Bronchial epithelial cell (primary cell): ENCODE measurements around the gene LRMDA. TPM values are rescaled to one million over a fixed set of nuclear protein-coding genes. Genes with fewer than 3 reads are reported as not detected.
"Not testable (repeated sequence)": the region's sequence is repeated elsewhere in the genome, so short reads cannot be mapped to it uniquely, and the experiment has no call there.

Experiments
- DNase-seq: peaks from one replicate; pipeline ENCODE4 v3.0.0-alpha.2; 2010; ENCODE audit warnings: low read depth
- FAIRE-seq: peaks from 2 replicates; lab custom pipeline; 2011; peaks lifted over from hg19 to GRCh38; lab: Jason Lieb, UNC
- H3K27me3 ChIP-seq: 2 replicates; pipeline ENCODE4 v1.5.1; 2011; ENCODE audit warnings: low read length; ENCODE audit not compliant: control insufficient read depth, insufficient read depth
- H3K36me3 ChIP-seq: 2 replicates; pipeline ENCODE4 v1.5.1; 2011; ENCODE audit warnings: low read length; ENCODE audit not compliant: control insufficient read depth, insufficient read depth
- H3K4me3 ChIP-seq: 2 replicates; pipeline ENCODE4 v1.5.1; 2011; ENCODE audit warnings: mild to moderate bottlenecking, low read depth, low read length, control low read depth
- total RNA-seq: library from RNA; depleted of rRNA; stranded (reverse); fragments of >200 nt; gene quantifications from 2 replicates; pipeline ENCODE4 v1.2.1, GENCODE V29; 2014
- TF ChIP-seq, protein P1 (sequence below): IDR thresholded peaks from 2 replicates; pipeline ENCODE4 v1.5.1; 2011; ENCODE audit warnings: mild to moderate bottlenecking, moderate library complexity, low read length, control low read depth, inconsistent platforms; ENCODE audit not compliant: insufficient read depth, severe bottlenecking

LRMDA gene
- total RNA-seq, 1 donor from 2014 or later = 1.6 TPM

DNA sequence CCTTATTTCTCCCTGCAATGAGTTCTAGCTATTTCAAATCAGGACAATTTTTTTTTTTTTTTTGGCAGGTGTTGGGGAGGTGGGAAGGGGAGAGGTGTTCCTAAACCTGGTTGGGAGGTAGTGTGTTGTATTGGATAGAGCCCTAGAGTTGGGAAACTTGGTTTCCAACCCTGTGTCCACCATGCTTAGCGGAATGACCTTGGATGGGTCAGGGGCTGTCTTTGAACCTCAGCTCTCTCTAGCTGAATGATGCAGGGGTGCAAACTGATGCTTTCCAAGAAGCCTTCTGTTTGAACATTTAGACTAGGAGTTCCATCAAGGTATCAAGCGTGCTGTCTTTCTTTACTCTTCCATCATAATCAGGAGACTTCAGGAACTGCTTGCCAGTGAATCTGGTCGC is 332.2 kb downstream of the LRMDA start:
- DNase-seq = no peak

DNA sequence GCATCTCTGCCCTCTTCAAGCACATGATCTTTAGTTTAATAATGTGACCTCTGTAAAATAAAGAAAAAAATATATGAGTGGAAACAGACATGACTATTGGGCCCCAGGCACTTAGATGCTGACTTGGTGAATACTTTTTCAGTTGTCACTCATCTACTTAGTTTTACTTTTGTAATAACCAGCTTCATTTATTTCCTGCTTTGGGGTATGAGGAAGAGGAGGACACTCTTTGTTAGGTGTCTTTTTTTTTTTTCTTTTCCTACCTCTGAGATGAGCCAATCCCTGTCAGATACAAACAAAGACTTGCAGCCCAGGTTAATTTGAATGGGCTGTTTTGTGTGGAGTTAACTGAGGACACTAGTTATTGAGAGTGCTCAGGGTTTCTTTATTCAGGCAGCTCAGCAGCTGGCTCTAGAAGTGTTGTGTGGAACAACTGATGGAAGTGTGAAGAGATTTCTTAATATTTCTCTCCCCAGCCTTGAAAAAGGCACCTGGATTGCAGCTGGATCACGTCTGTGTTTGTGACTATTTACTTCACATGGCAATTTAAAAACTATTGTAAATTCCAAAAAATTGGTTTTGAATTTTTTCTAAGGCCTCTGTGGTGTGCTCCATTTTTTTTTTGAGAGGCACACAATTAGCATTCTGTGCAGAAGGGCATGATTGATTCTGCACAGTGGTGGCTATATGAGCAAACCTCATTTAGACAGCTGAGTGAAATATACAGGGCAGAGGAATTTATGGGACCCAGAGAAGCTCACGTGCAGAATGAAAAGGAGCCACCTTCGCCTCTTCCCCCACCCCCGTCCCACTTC is 333.8 kb downstream of the LRMDA start:
- Histone ChIP-seq H3K4me3 (no peak overlapping the region), H3K36me3 (no peaks in the 10 kb centered on the region), H3K27me3 (no peaks in the 10 kb centered on the region)
- no peak for FAIRE-seq
- DNase-seq = peak; percentile 31
- TF ChIP-seq, protein P1, sequence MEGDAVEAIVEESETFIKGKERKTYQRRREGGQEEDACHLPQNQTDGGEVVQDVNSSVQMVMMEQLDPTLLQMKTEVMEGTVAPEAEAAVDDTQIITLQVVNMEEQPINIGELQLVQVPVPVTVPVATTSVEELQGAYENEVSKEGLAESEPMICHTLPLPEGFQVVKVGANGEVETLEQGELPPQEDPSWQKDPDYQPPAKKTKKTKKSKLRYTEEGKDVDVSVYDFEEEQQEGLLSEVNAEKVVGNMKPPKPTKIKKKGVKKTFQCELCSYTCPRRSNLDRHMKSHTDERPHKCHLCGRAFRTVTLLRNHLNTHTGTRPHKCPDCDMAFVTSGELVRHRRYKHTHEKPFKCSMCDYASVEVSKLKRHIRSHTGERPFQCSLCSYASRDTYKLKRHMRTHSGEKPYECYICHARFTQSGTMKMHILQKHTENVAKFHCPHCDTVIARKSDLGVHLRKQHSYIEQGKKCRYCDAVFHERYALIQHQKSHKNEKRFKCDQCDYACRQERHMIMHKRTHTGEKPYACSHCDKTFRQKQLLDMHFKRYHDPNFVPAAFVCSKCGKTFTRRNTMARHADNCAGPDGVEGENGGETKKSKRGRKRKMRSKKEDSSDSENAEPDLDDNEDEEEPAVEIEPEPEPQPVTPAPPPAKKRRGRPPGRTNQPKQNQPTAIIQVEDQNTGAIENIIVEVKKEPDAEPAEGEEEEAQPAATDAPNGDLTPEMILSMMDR = no peak

More for the DNA sequence above, 332.2 kb downstream of the LRMDA start:
- FAIRE-seq = no peak
- Histone ChIP-seq H3K36me3 (no peaks in the 10 kb centered on the region), H3K4me3 (no peak overlapping the region), H3K27me3 (no peaks in the 10 kb centered on the region)
- TF ChIP-seq, protein P1 = no peak

GRCh38 chr10:75765789-75766096 is 334.3 kb downstream of the LRMDA start:
- no peak for FAIRE-seq
- DNase-seq = no peak
- TF ChIP-seq, protein P1 = no peak
- no peaks in the 10 kb centered on the region for H3K27me3 ChIP-seq
- H3K36me3 ChIP-seq = no peaks in the 10 kb centered on the region
- H3K4me3 ChIP-seq = no peak overlapping the region

GRCh38 chr10:75766106-75766505 is 334.7 kb downstream of the LRMDA start:
- no peaks in the 10 kb centered on the region for H3K36me3 ChIP-seq
- TF ChIP-seq, protein P1 = no peak
- no peak for FAIRE-seq
- H3K27me3 ChIP-seq = no peaks in the 10 kb centered on the region
- DNase-seq = no peak
- no peak overlapping the region for H3K4me3 ChIP-seq

DNA sequence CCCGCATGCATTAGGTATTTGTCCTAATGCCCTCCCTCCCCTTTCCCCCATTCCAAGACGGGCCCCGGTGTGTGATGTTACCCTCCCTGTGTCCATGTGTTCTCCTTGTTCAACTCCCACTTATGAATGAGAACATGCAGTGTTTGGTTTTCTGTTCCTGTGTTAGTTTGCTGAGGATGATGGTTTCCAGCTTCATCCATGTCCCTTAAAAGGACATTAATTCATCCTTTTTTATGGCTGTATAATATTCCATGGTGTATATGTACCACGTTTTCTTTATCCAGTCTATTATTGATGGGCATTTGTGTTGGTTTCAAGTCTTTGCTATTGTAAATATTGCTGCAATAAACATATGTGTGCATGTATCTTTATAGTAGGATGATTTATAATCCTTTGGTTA is 335.3 kb downstream of the LRMDA start:
- not testable (repeated sequence) for H3K36me3 ChIP-seq, DNase-seq, H3K27me3 ChIP-seq, H3K4me3 ChIP-seq, FAIRE-seq

GRCh38 chr10:75770626-75771081 is 339.2 kb downstream of the LRMDA start:
- Histone ChIP-seq H3K4me3 (no peak overlapping the region), H3K36me3 (no peaks in the 10 kb centered on the region), H3K27me3 (no peaks in the 10 kb centered on the region)
- peak; percentile 52 for FAIRE-seq
- TF ChIP-seq, protein P1 = no peak
- peak; percentile 64 for DNase-seq
